SK-N-SH (cell line): Measurements from ENCODE around the gene SLC1A1. TPM values are rescaled to one million over a fixed set of nuclear protein-coding genes. Genes with fewer than 3 reads are reported as not detected.

ENCODE experiments used
- CTCF ChIA-PET: fragments of 300-600, 350-600 bp; formaldehyde crosslinking; extraction: SDS; loops from one replicate; lab custom pipeline; 2021; lab: Yijun Ruan, JAX
- POLR2A ChIA-PET: fragments of 350-600 bp; sonication (Branson Sonifier 250); formaldehyde crosslinking; extraction: SDS; loops from one replicate; lab custom pipeline; 2020; ENCODE audit warnings: antibody characterized with exemption, inconsistent platforms; lab: Yijun Ruan, JAX
- DNase-seq: peaks from one replicate; pipeline ENCODE4 v3.0.0; 2012
- H2AFZ ChIP-seq: fragments of 200-600 bp; sonication (generic); 2 replicates; pipeline ENCODE4 v1.8.1; 2016; ENCODE audit warnings: antibody characterized with exemption, mild to moderate bottlenecking, low read depth
- H3F3A ChIP-seq: fragments of 200-600 bp; sonication (generic); replicated peaks from 2 replicates; pipeline ENCODE3; 2016; ENCODE audit warnings: antibody characterized with exemption, mild to moderate bottlenecking; ENCODE audit not compliant: insufficient read depth
- H3K27ac ChIP-seq, 2 experiments: fragments of 200-500 bp in 1 of 2; fragments of 200-600 bp in 1 of 2; sonication (Bioruptor generic) in 1 of 2; sonication (generic), shearing (Covaris generic) in 1 of 2; 2 replicates each; pipeline versions ENCODE4 v1.5.1 to v1.6.1; 2014 to 2016; ENCODE audit warnings: low read depth in 2 of 2, inconsistent platforms in 1 of 2, low read length in 1 of 2, mild to moderate bottlenecking in 1 of 2, mixed read lengths in 1 of 2
- H3K27me3 ChIP-seq: fragments of 200-600 bp; sonication (generic), shearing (Covaris generic); 2 replicates; pipeline ENCODE4 v1.6.1; 2016; ENCODE audit warnings: mixed run types; ENCODE audit not compliant: insufficient read depth
- H3K36me3 ChIP-seq, 2 experiments: fragments of 200-500 bp in 1 of 2; fragments of 200-600 bp in 1 of 2; sonication (Bioruptor generic) in 1 of 2; sonication (generic) in 1 of 2; replicated peaks in 1 of 2; 2 replicates each; pipeline versions ENCODE3 to v1.5.1; 2014 to 2016; ENCODE audit warnings: low read length in 1 of 2, mild to moderate bottlenecking in 1 of 2; ENCODE audit not compliant: insufficient read depth in 2 of 2, control insufficient read depth in 1 of 2
- H3K4me1 ChIP-seq, 2 experiments: fragments of 200-500 bp in 1 of 2; fragments of 200-600 bp in 1 of 2; sonication (Bioruptor generic) in 1 of 2; sonication (generic), shearing (Covaris generic) in 1 of 2; 2 replicates each; pipeline versions ENCODE4 v1.5.1 to v1.6.1; 2014 to 2016; ENCODE audit warnings: low read depth in 1 of 2, low read length in 1 of 2, mixed run types in 1 of 2; ENCODE audit not compliant: insufficient read depth in 2 of 2, control insufficient read depth in 1 of 2
- H3K4me2 ChIP-seq: fragments of 200-600 bp; sonication (generic), shearing (Covaris generic); 2 replicates; pipeline ENCODE4 v1.6.1; 2017; ENCODE audit warnings: mixed run types
- H3K4me3 ChIP-seq, 2 experiments: fragments of 200-500 bp in 1 of 2; fragments of 200-600 bp in 1 of 2; sonication (Bioruptor generic) in 1 of 2; sonication (generic), shearing (Covaris generic) in 1 of 2; 2 replicates each; pipeline versions ENCODE4 v1.5.1 to v1.8.1; 2014 to 2016; ENCODE audit warnings: low read depth in 2 of 2, inconsistent platforms in 1 of 2, low read length in 1 of 2, mild to moderate bottlenecking in 1 of 2, mixed read lengths in 1 of 2, moderate library complexity in 1 of 2
- H3K79me2 ChIP-seq: fragments of 200-600 bp; sonication (generic); 2 replicates; pipeline ENCODE4 v1.8.1; 2017; ENCODE audit warnings: mild to moderate bottlenecking; ENCODE audit not compliant: insufficient read depth
- H3K9ac ChIP-seq: fragments of 200-600 bp; sonication (generic); 2 replicates; pipeline ENCODE4 v1.6.1; 2017; ENCODE audit warnings: mixed run types
- H3K9me2 ChIP-seq: fragments of 200-600 bp; sonication (generic); 2 replicates; pipeline ENCODE4 v1.6.1; 2017; ENCODE audit warnings: mixed run types
- H3K9me3 ChIP-seq: fragments of 200-600 bp; sonication (generic); 2 replicates; pipeline ENCODE4 v1.6.1; 2017; ENCODE audit warnings: mixed run types, mild to moderate bottlenecking, moderate library complexity
- H4K20me1 ChIP-seq: fragments of 200-600 bp; sonication (generic); 2 replicates; pipeline ENCODE4 v1.6.1; 2017; ENCODE audit warnings: mild to moderate bottlenecking, mixed run types; ENCODE audit not compliant: insufficient read depth
- ELF1 ChIP-seq: IDR thresholded peaks from 2 replicates; pipeline ENCODE4 v1.4.0; 2012
- EP300 ChIP-seq, 2 experiments: IDR thresholded peaks; 2 replicates each; pipeline versions ENCODE4 v1.4.0 to v1.6.1; 2012; ENCODE audit warnings: borderline replicate concordance in 1 of 2, low read depth in 1 of 2, low read length in 1 of 2
- EZH2phosphoT487 ChIP-seq: fragments of 200-600 bp; sonication (generic); IDR thresholded peaks from 2 replicates; pipeline ENCODE4 v1.6.1; 2017; ENCODE audit warnings: low read depth, mixed run types, mild to moderate bottlenecking, antibody characterized with exemption, moderate library complexity, borderline replicate concordance
- FOXJ3 ChIP-seq: sonication (generic); formaldehyde crosslinking; IDR thresholded peaks from 2 replicates; pipeline ENCODE4 v1.5.1; 2020; ENCODE audit warnings: mild to moderate bottlenecking, missing genetic modification reagents
- FOXM1 ChIP-seq: IDR thresholded peaks from 2 replicates; pipeline ENCODE4 v1.4.0; 2012; ENCODE audit warnings: low read depth, mild to moderate bottlenecking
- MXI1 ChIP-seq: IDR thresholded peaks from 2 replicates; pipeline ENCODE4 v1.6.1; 2012; ENCODE audit warnings: mild to moderate bottlenecking, low read depth, low read length, improper control_type of control experiment
- NFIC ChIP-seq: IDR thresholded peaks from 2 replicates; pipeline ENCODE4 v1.4.0; 2012; ENCODE audit warnings: borderline replicate concordance
- RAD21 ChIP-seq: IDR thresholded peaks from 2 replicates; pipeline ENCODE4 v1.6.1; 2012; ENCODE audit warnings: mild to moderate bottlenecking, low read length
- SIN3A ChIP-seq: IDR thresholded peaks from 2 replicates; pipeline ENCODE4 v1.6.1; 2012; ENCODE audit warnings: low read depth, mild to moderate bottlenecking, low read length, moderate library complexity, borderline replicate concordance
- TEAD4 ChIP-seq: IDR thresholded peaks from 2 replicates; pipeline ENCODE4 v1.4.0; 2012; ENCODE audit warnings: mild to moderate bottlenecking, borderline replicate concordance; ENCODE audit not compliant: insufficient read depth
- YY1 ChIP-seq: IDR thresholded peaks from 2 replicates; pipeline ENCODE4 v1.4.0; 2012; ENCODE audit warnings: low read depth, mild to moderate bottlenecking
- WGBS: methylation state at CpG from one replicate; pipeline ENCODE4 v1.1.6; 2017; ENCODE audit warnings: low lambda C conversion rate; 5-methylcytosine and 5-hydroxymethylcytosine counted together
- polyA plus RNA-seq, 3 experiments: library from polyadenylated mRNA; depleted of rRNA; stranded (reverse); fragments of >200 nt; gene quantifications; 2 replicates each; pipeline ENCODE4 v1.2.3, GENCODE V29; 2012
- TF ChIP-seq, protein P1 (sequence below): IDR thresholded peaks from 2 replicates; pipeline ENCODE4 v1.6.1; 2012; ENCODE audit warnings: mild to moderate bottlenecking, low read depth, low read length, moderate library complexity
- TF ChIP-seq, protein P2 (sequence below): IDR thresholded peaks from 2 replicates; pipeline ENCODE4 v1.4.0; 2012; ENCODE audit warnings: low read depth, borderline replicate concordance
- TF ChIP-seq, protein P3 (sequence below): fragments of 150-350 bp; IDR thresholded peaks from 2 replicates; pipeline ENCODE4 v1.6.1; 2016; ENCODE audit warnings: mild to moderate bottlenecking, low read depth, low read length
- TF ChIP-seq, protein P4 (sequence below): fragments of 200-600 bp; sonication (generic); IDR thresholded peaks from 2 replicates; pipeline ENCODE4 v1.6.1; 2017; ENCODE audit warnings: antibody characterized with exemption, mild to moderate bottlenecking, moderate library complexity
- TF ChIP-seq, protein P5 (sequence below): IDR thresholded peaks from 2 replicates; pipeline ENCODE4 v1.4.0; 2012; ENCODE audit warnings: low read depth, borderline replicate concordance

The SLC1A1 gene
- polyA plus RNA-seq, 1 of the 3 experiments (the other 2 are of a cell fraction): 0.23 TPM

DNA sequence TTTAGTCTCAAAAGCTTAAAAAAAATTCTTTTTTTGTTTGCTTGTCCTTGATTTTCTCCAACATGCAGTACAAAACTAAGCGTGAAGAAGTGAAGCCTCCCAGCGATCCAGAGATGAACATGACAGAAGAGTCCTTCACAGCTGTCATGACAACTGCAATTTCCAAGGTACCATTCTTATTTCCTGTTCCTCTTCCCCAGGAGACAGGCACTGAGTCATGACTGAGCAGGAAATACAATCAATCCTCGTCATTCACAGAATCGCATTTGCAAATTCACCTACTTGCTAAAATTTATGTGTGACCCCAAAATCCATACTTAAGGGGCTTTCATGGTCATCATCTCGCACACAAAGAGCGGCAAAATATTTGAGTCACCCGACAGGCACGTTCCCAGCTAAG lies 77.3 kb downstream of the SLC1A1 start:
- Histone ChIP-seq H3K27me3 (no peaks in the 10 kb centered on the region), H4K20me1 (no peaks in the 10 kb centered on the region), H3K9me2 (no peaks in the 10 kb centered on the region), H3K36me3 (no peaks in the 10 kb centered on the region), H3K4me2 (no peak overlapping the region), H3K9me3 (no peaks in the 10 kb centered on the region), H3K79me2 (no peaks in the 10 kb centered on the region), H2AFZ (no peak overlapping the region), H3K4me3 (no peak overlapping the region), H3K27ac (no peak overlapping the region), H3K4me1 (no peaks in the 10 kb centered on the region), H3F3A (no peaks in the 10 kb centered on the region), H3K9ac (no peak overlapping the region)
- ChIA-PET CTCF (no interaction called here), POLR2A (no interaction called here)
- WGBS: 73% methylated on average over 8 of the region's 8 CpGs
- DNase-seq: no peak
- TF ChIP-seq RAD21: no peak
- TF ChIP-seq ELF1: no peak

DNA sequence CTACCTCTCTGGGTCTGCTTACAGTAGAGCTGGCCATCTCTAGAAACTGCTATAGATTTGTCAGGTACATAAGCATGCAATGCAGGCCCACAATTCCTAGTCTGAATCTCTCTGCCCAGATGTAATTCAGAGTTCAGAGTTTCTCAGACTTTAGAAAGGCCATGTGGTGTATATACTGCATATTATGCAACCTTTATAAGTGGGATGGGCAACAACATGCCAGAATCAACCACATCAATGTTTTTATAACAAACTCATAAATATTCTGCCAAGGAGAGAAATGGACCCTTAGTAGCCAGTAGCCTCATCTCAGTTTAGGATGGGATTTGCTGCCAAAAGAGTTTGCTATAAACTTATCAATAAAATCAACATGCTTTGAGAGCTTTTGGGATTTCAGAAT lies 78.8 kb downstream of the SLC1A1 start:
- H3K27me3 ChIP-seq: no peaks in the 10 kb centered on the region
- H3K9me2 ChIP-seq: no peaks in the 10 kb centered on the region
- H3K4me1 ChIP-seq: peaks cover 0 to 2% of the 10 kb centered on the region in 2 experiments; a peak in 1 of 4 replicates
- no peak overlapping the region for H3K4me3 ChIP-seq
- H3K36me3 ChIP-seq: no peaks in the 10 kb centered on the region
- no peak for TF ChIP-seq MXI1
- TF ChIP-seq, protein P1, sequence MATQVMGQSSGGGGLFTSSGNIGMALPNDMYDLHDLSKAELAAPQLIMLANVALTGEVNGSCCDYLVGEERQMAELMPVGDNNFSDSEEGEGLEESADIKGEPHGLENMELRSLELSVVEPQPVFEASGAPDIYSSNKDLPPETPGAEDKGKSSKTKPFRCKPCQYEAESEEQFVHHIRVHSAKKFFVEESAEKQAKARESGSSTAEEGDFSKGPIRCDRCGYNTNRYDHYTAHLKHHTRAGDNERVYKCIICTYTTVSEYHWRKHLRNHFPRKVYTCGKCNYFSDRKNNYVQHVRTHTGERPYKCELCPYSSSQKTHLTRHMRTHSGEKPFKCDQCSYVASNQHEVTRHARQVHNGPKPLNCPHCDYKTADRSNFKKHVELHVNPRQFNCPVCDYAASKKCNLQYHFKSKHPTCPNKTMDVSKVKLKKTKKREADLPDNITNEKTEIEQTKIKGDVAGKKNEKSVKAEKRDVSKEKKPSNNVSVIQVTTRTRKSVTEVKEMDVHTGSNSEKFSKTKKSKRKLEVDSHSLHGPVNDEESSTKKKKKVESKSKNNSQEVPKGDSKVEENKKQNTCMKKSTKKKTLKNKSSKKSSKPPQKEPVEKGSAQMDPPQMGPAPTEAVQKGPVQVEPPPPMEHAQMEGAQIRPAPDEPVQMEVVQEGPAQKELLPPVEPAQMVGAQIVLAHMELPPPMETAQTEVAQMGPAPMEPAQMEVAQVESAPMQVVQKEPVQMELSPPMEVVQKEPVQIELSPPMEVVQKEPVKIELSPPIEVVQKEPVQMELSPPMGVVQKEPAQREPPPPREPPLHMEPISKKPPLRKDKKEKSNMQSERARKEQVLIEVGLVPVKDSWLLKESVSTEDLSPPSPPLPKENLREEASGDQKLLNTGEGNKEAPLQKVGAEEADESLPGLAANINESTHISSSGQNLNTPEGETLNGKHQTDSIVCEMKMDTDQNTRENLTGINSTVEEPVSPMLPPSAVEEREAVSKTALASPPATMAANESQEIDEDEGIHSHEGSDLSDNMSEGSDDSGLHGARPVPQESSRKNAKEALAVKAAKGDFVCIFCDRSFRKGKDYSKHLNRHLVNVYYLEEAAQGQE: no peak
- no peak for TF ChIP-seq EZH2phosphoT487
- TF ChIP-seq, protein P2, sequence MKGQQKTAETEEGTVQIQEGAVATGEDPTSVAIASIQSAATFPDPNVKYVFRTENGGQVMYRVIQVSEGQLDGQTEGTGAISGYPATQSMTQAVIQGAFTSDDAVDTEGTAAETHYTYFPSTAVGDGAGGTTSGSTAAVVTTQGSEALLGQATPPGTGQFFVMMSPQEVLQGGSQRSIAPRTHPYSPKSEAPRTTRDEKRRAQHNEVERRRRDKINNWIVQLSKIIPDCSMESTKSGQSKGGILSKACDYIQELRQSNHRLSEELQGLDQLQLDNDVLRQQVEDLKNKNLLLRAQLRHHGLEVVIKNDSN: no peak
- no peak for TF ChIP-seq NFIC
- no peak for TF ChIP-seq FOXM1
- TF ChIP-seq EP300 (IDR thresholded peaks at IDR 0.05; ENCODE audit: borderline replicate concordance in 1 of 2, low read depth in 1 of 2, low read length in 1 of 2): no peak
- no peak for TF ChIP-seq TEAD4
- TF ChIP-seq SIN3A: no peak
- no peak for TF ChIP-seq YY1
- TF ChIP-seq, protein P3, sequence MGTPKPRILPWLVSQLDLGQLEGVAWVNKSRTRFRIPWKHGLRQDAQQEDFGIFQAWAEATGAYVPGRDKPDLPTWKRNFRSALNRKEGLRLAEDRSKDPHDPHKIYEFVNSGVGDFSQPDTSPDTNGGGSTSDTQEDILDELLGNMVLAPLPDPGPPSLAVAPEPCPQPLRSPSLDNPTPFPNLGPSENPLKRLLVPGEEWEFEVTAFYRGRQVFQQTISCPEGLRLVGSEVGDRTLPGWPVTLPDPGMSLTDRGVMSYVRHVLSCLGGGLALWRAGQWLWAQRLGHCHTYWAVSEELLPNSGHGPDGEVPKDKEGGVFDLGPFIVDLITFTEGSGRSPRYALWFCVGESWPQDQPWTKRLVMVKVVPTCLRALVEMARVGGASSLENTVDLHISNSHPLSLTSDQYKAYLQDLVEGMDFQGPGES: no peak
- TF ChIP-seq, protein P4, sequence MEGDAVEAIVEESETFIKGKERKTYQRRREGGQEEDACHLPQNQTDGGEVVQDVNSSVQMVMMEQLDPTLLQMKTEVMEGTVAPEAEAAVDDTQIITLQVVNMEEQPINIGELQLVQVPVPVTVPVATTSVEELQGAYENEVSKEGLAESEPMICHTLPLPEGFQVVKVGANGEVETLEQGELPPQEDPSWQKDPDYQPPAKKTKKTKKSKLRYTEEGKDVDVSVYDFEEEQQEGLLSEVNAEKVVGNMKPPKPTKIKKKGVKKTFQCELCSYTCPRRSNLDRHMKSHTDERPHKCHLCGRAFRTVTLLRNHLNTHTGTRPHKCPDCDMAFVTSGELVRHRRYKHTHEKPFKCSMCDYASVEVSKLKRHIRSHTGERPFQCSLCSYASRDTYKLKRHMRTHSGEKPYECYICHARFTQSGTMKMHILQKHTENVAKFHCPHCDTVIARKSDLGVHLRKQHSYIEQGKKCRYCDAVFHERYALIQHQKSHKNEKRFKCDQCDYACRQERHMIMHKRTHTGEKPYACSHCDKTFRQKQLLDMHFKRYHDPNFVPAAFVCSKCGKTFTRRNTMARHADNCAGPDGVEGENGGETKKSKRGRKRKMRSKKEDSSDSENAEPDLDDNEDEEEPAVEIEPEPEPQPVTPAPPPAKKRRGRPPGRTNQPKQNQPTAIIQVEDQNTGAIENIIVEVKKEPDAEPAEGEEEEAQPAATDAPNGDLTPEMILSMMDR: no peak
- no peak for TF ChIP-seq FOXJ3 (CRISPR knock-in tag)
- TF ChIP-seq, protein P5, sequence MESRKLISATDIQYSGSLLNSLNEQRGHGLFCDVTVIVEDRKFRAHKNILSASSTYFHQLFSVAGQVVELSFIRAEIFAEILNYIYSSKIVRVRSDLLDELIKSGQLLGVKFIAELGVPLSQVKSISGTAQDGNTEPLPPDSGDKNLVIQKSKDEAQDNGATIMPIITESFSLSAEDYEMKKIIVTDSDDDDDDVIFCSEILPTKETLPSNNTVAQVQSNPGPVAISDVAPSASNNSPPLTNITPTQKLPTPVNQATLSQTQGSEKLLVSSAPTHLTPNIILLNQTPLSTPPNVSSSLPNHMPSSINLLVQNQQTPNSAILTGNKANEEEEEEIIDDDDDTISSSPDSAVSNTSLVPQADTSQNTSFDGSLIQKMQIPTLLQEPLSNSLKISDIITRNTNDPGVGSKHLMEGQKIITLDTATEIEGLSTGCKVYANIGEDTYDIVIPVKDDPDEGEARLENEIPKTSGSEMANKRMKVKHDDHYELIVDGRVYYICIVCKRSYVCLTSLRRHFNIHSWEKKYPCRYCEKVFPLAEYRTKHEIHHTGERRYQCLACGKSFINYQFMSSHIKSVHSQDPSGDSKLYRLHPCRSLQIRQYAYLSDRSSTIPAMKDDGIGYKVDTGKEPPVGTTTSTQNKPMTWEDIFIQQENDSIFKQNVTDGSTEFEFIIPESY: no peak
- no peaks in the 10 kb centered on the region for H4K20me1 ChIP-seq
- H3K4me2 ChIP-seq: no peak overlapping the region
- H3K27ac ChIP-seq: no peak overlapping the region
- POLR2A ChIA-PET: no interaction called here
- no peaks in the 10 kb centered on the region for H3K9me3 ChIP-seq
- no peaks in the 10 kb centered on the region for H3F3A ChIP-seq
- no peak for DNase-seq
- CTCF ChIA-PET: no interaction called here
- H3K9ac ChIP-seq: no peak overlapping the region
- H2AFZ ChIP-seq: no peak overlapping the region
- H3K79me2 ChIP-seq: no peaks in the 10 kb centered on the region
